WTC11 (cell line): ENCODE results near the gene LYSMD3. TPM values are rescaled to one million over a fixed set of nuclear protein-coding genes. Genes with fewer than 3 reads are reported as not detected.

ENCODE experiments used
- CBFB ChIP-seq: sonication (generic); formaldehyde crosslinking; IDR thresholded peaks from 2 replicates; pipeline ENCODE4 v1.8.1; 2022; ENCODE audit warnings: mild to moderate bottlenecking, low read depth, missing genetic modification reagents
- ESRRA ChIP-seq: sonication (generic); formaldehyde crosslinking; IDR thresholded peaks from 2 replicates; pipeline ENCODE4 v1.8.1; 2022; ENCODE audit warnings: mild to moderate bottlenecking, missing genetic modification reagents, borderline replicate concordance
- ETV6 ChIP-seq: sonication (generic); formaldehyde crosslinking; IDR thresholded peaks from 2 replicates; pipeline ENCODE4 v1.8.1; 2022; ENCODE audit warnings: mild to moderate bottlenecking, missing genetic modification reagents
- FOXJ3 ChIP-seq: sonication (generic); formaldehyde crosslinking; IDR thresholded peaks from 2 replicates; pipeline ENCODE4 v1.9.0; 2021; ENCODE audit warnings: missing genetic modification reagents, mild to moderate bottlenecking, borderline replicate concordance
- FOXP1 ChIP-seq: sonication (generic); formaldehyde crosslinking; IDR thresholded peaks from 2 replicates; pipeline ENCODE4 v1.8.0; 2022; ENCODE audit warnings: missing genetic modification reagents, mild to moderate bottlenecking, moderate library complexity, borderline replicate concordance
- GRHL2 ChIP-seq: fragments of 250-450 bp; sonication (Bioruptor Pico); IDR thresholded peaks from 2 replicates; pipeline ENCODE4 v1.8.0; 2022; ENCODE audit warnings: mild to moderate bottlenecking, moderate library complexity; ENCODE audit not compliant: insufficient replicate concordance, severe bottlenecking
- GTF2I ChIP-seq: fragments of 250-450 bp; sonication (Bioruptor Pico); conservative IDR thresholded peaks from 2 replicates; pipeline ENCODE4 v1.4.0; 2021; ENCODE audit warnings: mild to moderate bottlenecking
- IRF2 ChIP-seq: sonication (generic); formaldehyde crosslinking; IDR thresholded peaks from 2 replicates; pipeline ENCODE4 v1.8.0; 2022; ENCODE audit warnings: low read depth, missing genetic modification reagents, borderline replicate concordance
- JUN ChIP-seq: sonication (generic); formaldehyde crosslinking; IDR thresholded peaks from 2 replicates; pipeline ENCODE4 v1.8.0; 2023; ENCODE audit warnings: mild to moderate bottlenecking, missing genetic modification reagents
- NFYB ChIP-seq: sonication (generic); formaldehyde crosslinking; conservative IDR thresholded peaks from 2 replicates; pipeline ENCODE4 v1.8.0; 2022; ENCODE audit warnings: low read depth, missing genetic modification reagents
- NR1H2 ChIP-seq: sonication (generic); formaldehyde crosslinking; IDR thresholded peaks from 2 replicates; pipeline ENCODE4 v1.9.0; 2021; ENCODE audit warnings: mild to moderate bottlenecking, moderate library complexity, missing genetic modification reagents
- SMAD3 ChIP-seq: sonication (generic); formaldehyde crosslinking; IDR thresholded peaks from 2 replicates; pipeline ENCODE4 v1.8.0; 2022; ENCODE audit warnings: missing genetic modification reagents, mild to moderate bottlenecking, borderline replicate concordance
- TEAD4 ChIP-seq: sonication (generic); formaldehyde crosslinking; IDR thresholded peaks from 2 replicates; pipeline ENCODE4 v1.8.0; 2022; ENCODE audit warnings: mild to moderate bottlenecking, missing genetic modification reagents
- ZNF138 ChIP-seq: sonication (generic); formaldehyde crosslinking; conservative IDR thresholded peaks from 2 replicates; pipeline ENCODE4 v1.8.1; 2022; ENCODE audit warnings: mild to moderate bottlenecking, moderate library complexity, missing genetic modification reagents
- ZNF423 ChIP-seq: fragments of 250-450 bp; sonication (Bioruptor Pico); IDR thresholded peaks from 2 replicates; pipeline ENCODE4 v2.1.2; 2022; ENCODE audit warnings: mild to moderate bottlenecking, moderate library complexity
- total RNA-seq: library from RNA; stranded (reverse); gene quantifications from 3 replicates; pipeline ENCODE4 v1.2.3, GENCODE V29; 2021
- TF ChIP-seq, protein P1 (sequence below): sonication (generic); formaldehyde crosslinking; IDR thresholded peaks from 2 replicates; pipeline ENCODE4 v1.8.1; 2023; ENCODE audit warnings: mild to moderate bottlenecking, missing genetic modification reagents, moderate library complexity
- TF ChIP-seq, protein P2 (sequence below): sonication (generic); formaldehyde crosslinking; IDR thresholded peaks from 2 replicates; pipeline ENCODE4 v1.8.0; 2023; ENCODE audit warnings: missing genetic modification reagents
- TF ChIP-seq, protein P3 (sequence below): sonication (generic); formaldehyde crosslinking; IDR thresholded peaks from 2 replicates; pipeline ENCODE4 v1.8.0; 2022; ENCODE audit warnings: missing genetic modification reagents
- TF ChIP-seq, protein P4 (sequence below): sonication (generic); formaldehyde crosslinking; IDR thresholded peaks from 2 replicates; pipeline ENCODE4 v1.8.1; 2023; ENCODE audit warnings: mild to moderate bottlenecking, missing genetic modification reagents
- TF ChIP-seq, protein P5 (sequence below): sonication (generic); formaldehyde crosslinking; IDR thresholded peaks from 2 replicates; pipeline ENCODE4 v1.8.0; 2022; ENCODE audit warnings: mild to moderate bottlenecking, missing genetic modification reagents
- TF ChIP-seq, protein P6 (sequence below): sonication (generic); formaldehyde crosslinking; IDR thresholded peaks from 2 replicates; pipeline ENCODE4 v1.8.1; 2022; ENCODE audit warnings: mild to moderate bottlenecking, missing genetic modification reagents, moderate library complexity, borderline replicate concordance
- TF ChIP-seq, protein P7 (sequence below): fragments of 250-450 bp; sonication (Bioruptor Pico); conservative IDR thresholded peaks from 2 replicates; pipeline ENCODE4 v1.9.0; 2021; ENCODE audit warnings: mild to moderate bottlenecking
- TF ChIP-seq, protein P8 (sequence below): fragments of 250-450 bp; sonication (Bioruptor Pico); IDR thresholded peaks from 2 replicates; pipeline ENCODE4 v1.9.0; 2021; ENCODE audit warnings: mild to moderate bottlenecking

Gene LYSMD3
- total RNA-seq, 1 experiment from 2014 or later: 15.8 TPM

DNA sequence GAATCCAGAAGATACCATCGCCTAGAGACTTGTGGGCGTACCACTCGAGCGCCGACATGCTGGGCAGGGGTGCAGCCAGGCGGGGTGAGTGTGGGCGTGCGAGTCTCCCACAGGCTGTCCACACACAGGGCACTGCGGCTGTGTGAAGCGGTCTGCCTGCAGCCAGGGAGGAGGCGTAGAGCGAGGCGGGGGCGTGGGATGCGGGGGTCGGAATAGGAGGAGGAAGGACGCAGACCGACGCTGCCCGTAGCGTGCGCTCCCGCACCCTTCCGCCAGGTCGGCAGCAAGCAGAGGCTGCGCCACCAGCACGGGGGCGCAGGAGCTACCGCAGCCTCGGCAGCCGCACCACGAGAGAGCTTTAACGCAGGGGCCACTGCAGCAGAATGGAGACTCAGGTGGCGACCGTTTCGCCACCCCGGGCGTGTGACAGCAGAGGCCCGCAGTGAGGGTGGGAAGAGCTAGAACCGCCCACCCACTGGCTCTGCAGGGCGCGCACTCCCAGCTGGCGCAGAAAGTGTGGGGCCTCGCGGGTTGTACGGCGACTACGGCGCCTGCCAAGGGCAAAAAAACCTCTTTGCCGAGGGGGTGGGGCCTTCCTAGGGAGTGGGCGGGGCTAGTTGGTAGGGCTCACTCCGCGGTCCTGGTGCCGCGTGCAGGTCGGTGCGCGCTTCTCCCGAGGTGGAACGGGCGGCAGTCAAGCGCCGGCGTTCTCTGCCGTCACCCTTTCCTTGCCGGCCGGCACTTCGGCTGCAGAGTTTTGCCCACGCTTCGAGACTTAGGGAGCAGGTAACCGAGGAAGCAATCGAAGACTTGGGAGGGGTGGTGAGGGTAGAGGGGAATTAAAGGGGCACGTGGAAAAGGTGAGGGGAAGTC, 54.9 kb downstream of the LYSMD3 start, which contains the start of the genes MBLAC2 and POLR3G (continued):
- TF ChIP-seq NR1H2 (CRISPR knock-in tag) (no peak), FOXP1 (CRISPR knock-in tag) (peak; percentile 96), FOXJ3 (CRISPR knock-in tag) (no peak), CBFB (CRISPR knock-in tag) (no peak; the same call in none of the 2 replicates), ETV6 (peak; percentile 89; the same call in 1 of the 2 replicates), GRHL2 (CRISPR knock-in tag) (no peak), JUN (CRISPR knock-in tag) (peak; percentile 87), SMAD3 (CRISPR knock-in tag) (peak; percentile 82; the same call in 1 of the 2 replicates), TEAD4 (CRISPR knock-in tag) (no peak; the same call in 1 of the 2 replicates), ZNF138 (CRISPR knock-in tag) (0 out of 2 replicates have a peak, but pooled peaks have one; percentile 5), ESRRA (CRISPR knock-in tag) (no peak; the same call in 1 of the 2 replicates), GTF2I (CRISPR knock-in tag) (no peak), IRF2 (CRISPR knock-in tag) (no peak; the same call in 1 of the 2 replicates), ZNF423 (CRISPR knock-in tag) (0 out of 2 replicates have a peak, but pooled peaks have one; percentile 62), NFYB (peak; percentile 16; the same call in 1 of the 2 replicates)
- TF ChIP-seq, protein P1, sequence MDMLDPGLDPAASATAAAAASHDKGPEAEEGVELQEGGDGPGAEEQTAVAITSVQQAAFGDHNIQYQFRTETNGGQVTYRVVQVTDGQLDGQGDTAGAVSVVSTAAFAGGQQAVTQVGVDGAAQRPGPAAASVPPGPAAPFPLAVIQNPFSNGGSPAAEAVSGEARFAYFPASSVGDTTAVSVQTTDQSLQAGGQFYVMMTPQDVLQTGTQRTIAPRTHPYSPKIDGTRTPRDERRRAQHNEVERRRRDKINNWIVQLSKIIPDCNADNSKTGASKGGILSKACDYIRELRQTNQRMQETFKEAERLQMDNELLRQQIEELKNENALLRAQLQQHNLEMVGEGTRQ: peak; percentile 42
- TF ChIP-seq, protein P2, sequence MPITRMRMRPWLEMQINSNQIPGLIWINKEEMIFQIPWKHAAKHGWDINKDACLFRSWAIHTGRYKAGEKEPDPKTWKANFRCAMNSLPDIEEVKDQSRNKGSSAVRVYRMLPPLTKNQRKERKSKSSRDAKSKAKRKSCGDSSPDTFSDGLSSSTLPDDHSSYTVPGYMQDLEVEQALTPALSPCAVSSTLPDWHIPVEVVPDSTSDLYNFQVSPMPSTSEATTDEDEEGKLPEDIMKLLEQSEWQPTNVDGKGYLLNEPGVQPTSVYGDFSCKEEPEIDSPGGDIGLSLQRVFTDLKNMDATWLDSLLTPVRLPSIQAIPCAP (CRISPR knock-in tag): no peak
- TF ChIP-seq, protein P3, sequence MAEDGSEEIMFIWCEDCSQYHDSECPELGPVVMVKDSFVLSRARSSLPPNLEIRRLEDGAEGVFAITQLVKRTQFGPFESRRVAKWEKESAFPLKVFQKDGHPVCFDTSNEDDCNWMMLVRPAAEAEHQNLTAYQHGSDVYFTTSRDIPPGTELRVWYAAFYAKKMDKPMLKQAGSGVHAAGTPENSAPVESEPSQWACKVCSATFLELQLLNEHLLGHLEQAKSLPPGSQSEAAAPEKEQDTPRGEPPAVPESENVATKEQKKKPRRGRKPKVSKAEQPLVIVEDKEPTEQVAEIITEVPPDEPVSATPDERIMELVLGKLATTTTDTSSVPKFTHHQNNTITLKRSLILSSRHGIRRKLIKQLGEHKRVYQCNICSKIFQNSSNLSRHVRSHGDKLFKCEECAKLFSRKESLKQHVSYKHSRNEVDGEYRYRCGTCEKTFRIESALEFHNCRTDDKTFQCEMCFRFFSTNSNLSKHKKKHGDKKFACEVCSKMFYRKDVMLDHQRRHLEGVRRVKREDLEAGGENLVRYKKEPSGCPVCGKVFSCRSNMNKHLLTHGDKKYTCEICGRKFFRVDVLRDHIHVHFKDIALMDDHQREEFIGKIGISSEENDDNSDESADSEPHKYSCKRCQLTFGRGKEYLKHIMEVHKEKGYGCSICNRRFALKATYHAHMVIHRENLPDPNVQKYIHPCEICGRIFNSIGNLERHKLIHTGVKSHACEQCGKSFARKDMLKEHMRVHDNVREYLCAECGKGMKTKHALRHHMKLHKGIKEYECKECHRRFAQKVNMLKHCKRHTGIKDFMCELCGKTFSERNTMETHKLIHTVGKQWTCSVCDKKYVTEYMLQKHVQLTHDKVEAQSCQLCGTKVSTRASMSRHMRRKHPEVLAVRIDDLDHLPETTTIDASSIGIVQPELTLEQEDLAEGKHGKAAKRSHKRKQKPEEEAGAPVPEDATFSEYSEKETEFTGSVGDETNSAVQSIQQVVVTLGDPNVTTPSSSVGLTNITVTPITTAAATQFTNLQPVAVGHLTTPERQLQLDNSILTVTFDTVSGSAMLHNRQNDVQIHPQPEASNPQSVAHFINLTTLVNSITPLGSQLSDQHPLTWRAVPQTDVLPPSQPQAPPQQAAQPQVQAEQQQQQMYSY (CRISPR knock-in tag): peak; percentile 24
- TF ChIP-seq, protein P4, sequence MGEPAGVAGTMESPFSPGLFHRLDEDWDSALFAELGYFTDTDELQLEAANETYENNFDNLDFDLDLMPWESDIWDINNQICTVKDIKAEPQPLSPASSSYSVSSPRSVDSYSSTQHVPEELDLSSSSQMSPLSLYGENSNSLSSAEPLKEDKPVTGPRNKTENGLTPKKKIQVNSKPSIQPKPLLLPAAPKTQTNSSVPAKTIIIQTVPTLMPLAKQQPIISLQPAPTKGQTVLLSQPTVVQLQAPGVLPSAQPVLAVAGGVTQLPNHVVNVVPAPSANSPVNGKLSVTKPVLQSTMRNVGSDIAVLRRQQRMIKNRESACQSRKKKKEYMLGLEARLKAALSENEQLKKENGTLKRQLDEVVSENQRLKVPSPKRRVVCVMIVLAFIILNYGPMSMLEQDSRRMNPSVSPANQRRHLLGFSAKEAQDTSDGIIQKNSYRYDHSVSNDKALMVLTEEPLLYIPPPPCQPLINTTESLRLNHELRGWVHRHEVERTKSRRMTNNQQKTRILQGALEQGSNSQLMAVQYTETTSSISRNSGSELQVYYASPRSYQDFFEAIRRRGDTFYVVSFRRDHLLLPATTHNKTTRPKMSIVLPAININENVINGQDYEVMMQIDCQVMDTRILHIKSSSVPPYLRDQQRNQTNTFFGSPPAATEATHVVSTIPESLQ (CRISPR knock-in tag): no peak
- TF ChIP-seq, protein P5, sequence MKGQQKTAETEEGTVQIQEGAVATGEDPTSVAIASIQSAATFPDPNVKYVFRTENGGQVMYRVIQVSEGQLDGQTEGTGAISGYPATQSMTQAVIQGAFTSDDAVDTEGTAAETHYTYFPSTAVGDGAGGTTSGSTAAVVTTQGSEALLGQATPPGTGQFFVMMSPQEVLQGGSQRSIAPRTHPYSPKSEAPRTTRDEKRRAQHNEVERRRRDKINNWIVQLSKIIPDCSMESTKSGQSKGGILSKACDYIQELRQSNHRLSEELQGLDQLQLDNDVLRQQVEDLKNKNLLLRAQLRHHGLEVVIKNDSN (CRISPR knock-in tag): peak; percentile 8; the same call in 1 of the 2 replicates
- TF ChIP-seq, protein P6, sequence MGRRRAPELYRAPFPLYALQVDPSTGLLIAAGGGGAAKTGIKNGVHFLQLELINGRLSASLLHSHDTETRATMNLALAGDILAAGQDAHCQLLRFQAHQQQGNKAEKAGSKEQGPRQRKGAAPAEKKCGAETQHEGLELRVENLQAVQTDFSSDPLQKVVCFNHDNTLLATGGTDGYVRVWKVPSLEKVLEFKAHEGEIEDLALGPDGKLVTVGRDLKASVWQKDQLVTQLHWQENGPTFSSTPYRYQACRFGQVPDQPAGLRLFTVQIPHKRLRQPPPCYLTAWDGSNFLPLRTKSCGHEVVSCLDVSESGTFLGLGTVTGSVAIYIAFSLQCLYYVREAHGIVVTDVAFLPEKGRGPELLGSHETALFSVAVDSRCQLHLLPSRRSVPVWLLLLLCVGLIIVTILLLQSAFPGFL (CRISPR knock-in tag): no peak
- TF ChIP-seq, protein P7, sequence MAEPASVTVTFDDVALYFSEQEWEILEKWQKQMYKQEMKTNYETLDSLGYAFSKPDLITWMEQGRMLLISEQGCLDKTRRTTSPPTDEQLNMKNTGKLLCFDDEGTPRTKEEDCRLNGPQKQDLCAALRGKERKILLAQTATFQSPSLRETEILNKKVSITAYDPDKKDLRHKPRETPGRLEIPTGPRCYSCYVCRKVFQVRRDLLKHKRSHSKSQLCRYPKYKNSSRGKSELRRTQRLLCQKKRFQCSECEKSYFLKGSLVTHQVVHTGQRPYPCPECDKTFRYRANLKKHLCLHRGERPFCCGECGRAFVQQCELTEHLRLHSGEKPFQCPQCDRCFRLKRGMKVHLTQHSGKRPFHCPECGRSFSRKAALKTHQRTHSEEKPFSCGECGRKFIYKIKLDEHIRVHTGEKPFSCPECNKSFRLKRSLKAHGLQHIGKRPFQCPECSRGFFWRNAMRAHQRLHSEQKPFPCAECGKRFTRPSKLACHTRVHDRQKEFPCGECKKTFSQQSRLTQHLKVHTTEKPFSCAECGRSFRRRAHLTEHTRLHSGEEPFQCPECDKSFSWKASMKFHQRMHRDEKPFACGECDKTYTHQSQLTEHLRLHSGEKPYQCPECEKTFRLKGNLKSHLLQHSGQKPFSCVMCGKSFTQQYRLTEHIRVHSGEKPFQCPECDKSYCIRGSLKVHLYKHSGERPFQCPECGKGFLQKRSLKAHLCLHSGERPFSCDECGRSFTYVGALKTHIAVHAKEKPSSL: no peak
- TF ChIP-seq, protein P8, sequence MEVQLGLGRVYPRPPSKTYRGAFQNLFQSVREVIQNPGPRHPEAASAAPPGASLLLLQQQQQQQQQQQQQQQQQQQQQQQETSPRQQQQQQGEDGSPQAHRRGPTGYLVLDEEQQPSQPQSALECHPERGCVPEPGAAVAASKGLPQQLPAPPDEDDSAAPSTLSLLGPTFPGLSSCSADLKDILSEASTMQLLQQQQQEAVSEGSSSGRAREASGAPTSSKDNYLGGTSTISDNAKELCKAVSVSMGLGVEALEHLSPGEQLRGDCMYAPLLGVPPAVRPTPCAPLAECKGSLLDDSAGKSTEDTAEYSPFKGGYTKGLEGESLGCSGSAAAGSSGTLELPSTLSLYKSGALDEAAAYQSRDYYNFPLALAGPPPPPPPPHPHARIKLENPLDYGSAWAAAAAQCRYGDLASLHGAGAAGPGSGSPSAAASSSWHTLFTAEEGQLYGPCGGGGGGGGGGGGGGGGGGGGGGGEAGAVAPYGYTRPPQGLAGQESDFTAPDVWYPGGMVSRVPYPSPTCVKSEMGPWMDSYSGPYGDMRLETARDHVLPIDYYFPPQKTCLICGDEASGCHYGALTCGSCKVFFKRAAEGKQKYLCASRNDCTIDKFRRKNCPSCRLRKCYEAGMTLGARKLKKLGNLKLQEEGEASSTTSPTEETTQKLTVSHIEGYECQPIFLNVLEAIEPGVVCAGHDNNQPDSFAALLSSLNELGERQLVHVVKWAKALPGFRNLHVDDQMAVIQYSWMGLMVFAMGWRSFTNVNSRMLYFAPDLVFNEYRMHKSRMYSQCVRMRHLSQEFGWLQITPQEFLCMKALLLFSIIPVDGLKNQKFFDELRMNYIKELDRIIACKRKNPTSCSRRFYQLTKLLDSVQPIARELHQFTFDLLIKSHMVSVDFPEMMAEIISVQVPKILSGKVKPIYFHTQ (CRISPR knock-in tag): no peak
